Measurements from ENCODE around the gene CARM1. TPM values are rescaled to one million over a fixed set of nuclear protein-coding genes. Genes with fewer than 3 reads are reported as not detected.
"Not testable (repeated sequence)": the region's sequence is repeated elsewhere in the genome, so short reads cannot be mapped to it uniquely, and the experiment has no call there.

CARM1 gene
- total RNA-seq, 2 donors from 2014 or later: 14.5 to 54.4 TPM

DNA sequence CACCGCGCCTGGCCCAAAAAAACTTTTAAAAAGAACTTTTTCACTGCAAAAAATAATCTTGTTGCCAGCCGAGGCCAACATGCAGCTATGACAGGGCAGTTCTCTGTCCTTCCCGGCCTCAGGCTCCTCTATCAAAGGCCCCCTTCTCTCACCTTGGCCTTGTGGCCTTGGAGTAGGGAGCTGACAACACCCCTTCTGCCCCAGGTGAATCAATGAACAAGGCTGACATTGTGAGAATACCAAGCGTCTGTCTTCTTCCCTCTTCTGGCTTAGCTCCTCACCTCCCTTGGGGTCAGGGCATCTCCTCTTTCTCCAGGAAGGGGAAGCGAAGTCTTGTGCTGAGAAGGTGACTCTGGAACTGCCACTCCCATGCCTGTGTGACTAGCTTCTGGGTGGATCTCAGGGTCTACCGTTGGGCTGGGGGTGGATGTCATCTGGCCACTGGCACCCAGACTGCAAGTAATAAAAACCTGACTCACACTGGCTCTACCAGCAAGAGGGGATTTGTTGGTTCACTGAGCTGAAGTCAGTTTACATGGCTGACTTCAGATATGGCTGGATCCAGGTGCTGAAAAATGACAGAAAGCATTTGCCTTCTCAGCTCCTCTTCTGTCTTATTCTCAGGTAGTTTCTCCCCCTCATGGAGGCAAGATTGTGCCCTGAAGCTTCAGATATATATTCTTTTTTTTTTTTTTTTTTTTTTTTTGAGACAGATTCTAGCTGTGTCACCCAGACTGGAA lies 16.8 kb upstream of the CARM1 start:
- intact Hi-C loops (cut with DNase I): no loop called here
- Histone ChIP-seq H3K4me1 (replicated peaks) (no peaks in the 10 kb centered on the region), H3K4me3 (no peak overlapping the region), H3K36me3 (no peaks in the 10 kb centered on the region), H3K9me3 (no peaks in the 10 kb centered on the region), H3K27me3 (replicated peaks; ENCODE audit: insufficient read depth) (peaks cover 2% of the 10 kb centered on the region), H3K27ac (no peak overlapping the region)
- no peak for DNase-seq (ENCODE audit: low spot score)
- TF ChIP-seq POLR2AphosphoS5 (IDR thresholded peaks at IDR 0.05) (no peak), POLR2A (IDR thresholded peaks at IDR 0.05) (no peak)
- TF ChIP-seq, protein P1, sequence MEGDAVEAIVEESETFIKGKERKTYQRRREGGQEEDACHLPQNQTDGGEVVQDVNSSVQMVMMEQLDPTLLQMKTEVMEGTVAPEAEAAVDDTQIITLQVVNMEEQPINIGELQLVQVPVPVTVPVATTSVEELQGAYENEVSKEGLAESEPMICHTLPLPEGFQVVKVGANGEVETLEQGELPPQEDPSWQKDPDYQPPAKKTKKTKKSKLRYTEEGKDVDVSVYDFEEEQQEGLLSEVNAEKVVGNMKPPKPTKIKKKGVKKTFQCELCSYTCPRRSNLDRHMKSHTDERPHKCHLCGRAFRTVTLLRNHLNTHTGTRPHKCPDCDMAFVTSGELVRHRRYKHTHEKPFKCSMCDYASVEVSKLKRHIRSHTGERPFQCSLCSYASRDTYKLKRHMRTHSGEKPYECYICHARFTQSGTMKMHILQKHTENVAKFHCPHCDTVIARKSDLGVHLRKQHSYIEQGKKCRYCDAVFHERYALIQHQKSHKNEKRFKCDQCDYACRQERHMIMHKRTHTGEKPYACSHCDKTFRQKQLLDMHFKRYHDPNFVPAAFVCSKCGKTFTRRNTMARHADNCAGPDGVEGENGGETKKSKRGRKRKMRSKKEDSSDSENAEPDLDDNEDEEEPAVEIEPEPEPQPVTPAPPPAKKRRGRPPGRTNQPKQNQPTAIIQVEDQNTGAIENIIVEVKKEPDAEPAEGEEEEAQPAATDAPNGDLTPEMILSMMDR (IDR thresholded peaks at IDR 0.05): no peak
- WGBS: 74% methylated on average over 7 of the region's 7 CpGs

DNA sequence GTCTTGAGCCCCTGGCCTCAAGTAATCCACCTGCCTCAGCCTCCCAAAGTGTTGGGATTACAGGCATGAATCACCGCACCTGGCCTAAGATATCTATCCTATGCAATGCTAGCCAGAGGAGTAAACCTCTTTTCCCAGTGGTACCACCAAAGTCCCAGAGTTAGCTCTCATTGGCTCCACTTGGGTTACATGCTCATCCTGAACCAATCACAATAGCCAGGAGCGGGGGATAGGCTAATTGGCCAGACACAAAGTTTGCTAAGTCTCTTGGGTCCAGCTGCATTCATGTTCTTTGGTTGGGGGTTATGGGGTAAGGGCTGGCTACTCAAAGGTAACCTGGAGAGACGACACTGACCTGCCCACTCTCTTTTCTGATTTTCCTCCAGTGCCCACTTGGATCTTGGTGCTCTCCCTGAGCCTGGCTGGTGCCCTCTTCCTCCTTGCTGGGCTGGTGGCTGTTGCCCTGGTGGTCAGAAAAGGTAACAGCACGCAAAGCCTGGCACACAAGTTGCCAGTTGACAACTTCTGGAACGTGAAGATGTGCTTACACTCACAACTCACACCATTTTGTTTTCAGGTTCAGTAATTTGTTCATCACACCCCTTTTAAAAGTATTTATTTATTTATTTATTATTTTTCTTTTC lies 15.4 kb upstream of the CARM1 start:
- H3K4me1 ChIP-seq (replicated peaks): no peaks in the 10 kb centered on the region
- no peaks in the 10 kb centered on the region for H3K9me3 ChIP-seq
- 65% methylated on average over 5 of the region's 5 CpGs for WGBS
- H3K4me3 ChIP-seq: no peak overlapping the region
- no peaks in the 10 kb centered on the region for H3K27me3 ChIP-seq (replicated peaks; ENCODE audit: insufficient read depth)
- H3K36me3 ChIP-seq: no peaks in the 10 kb centered on the region
- DNase-seq (ENCODE audit: low spot score): no peak
- TF ChIP-seq, protein P1 (IDR thresholded peaks at IDR 0.05): peak in 2 of 4 experiments; percentile 19 to 39
- TF ChIP-seq POLR2AphosphoS5 (IDR thresholded peaks at IDR 0.05): no peak
- intact Hi-C loops (cut with DNase I): no loop called here
- no peak overlapping the region for H3K27ac ChIP-seq

GRCh38 chr19:10856899-10857298 lies 14.5 kb upstream of the CARM1 start:
- DNase-seq (ENCODE audit: low spot score); H3K36me3 ChIP-seq; H3K4me3 ChIP-seq; intact Hi-C loops (cut with DNase I); H3K4me1 ChIP-seq (replicated peaks); H3K27ac ChIP-seq; H3K9me3 ChIP-seq; H3K27me3 ChIP-seq (replicated peaks; ENCODE audit: insufficient read depth): not testable (repeated sequence)
- WGBS: 100% methylated on average over 1 of the region's 1 CpG

DNA sequence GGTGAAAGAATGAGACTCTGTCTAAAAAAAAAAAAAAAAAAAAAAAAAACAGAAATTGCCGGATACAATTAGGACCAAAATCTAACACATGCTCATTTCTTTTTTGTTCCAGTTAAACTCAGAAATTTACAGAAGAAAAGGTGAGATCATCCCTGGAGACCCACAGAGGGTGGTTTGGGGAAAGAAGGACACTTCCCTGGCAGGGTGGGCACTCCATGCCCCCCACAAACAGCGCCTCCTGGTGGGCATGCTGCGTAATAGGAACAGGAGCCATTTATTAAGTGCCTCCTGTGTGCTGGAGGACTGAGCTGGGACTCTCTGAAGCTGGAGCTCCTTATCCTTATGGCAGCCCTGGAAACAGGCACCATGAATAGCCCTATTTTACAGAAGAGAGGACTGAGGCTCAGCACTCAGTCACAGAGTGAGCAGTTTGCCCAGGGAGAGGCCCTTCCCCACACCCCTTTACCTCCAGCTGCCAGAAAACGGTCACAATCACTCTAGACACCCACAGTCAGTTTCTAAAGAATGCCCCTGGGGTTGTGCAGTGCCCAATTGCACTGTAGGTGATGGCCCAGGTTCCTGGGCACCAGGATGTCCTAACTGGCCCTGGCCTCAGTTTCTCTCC lies 13.0 kb upstream of the CARM1 start:
- H3K9me3 ChIP-seq: no peaks in the 10 kb centered on the region
- WGBS: 42% methylated on average over 4 of the region's 4 CpGs
- H3K27me3 ChIP-seq (replicated peaks; ENCODE audit: insufficient read depth): no peaks in the 10 kb centered on the region
- H3K4me3 ChIP-seq: no peak overlapping the region
- no peaks in the 10 kb centered on the region for H3K36me3 ChIP-seq
- H3K27ac ChIP-seq: no peak overlapping the region
- no peaks in the 10 kb centered on the region for H3K4me1 ChIP-seq (replicated peaks)
- DNase-seq (ENCODE audit: low spot score): no peak
- TF ChIP-seq POLR2AphosphoS5 (IDR thresholded peaks at IDR 0.05) (no peak), POLR2A (IDR thresholded peaks at IDR 0.05) (no peak)
- TF ChIP-seq, protein P1 (IDR thresholded peaks at IDR 0.05): peak in 3 of 4 experiments; percentile 15 to 31 (median 30)
- intact Hi-C loops (cut with DNase I): no loop called here

DNA sequence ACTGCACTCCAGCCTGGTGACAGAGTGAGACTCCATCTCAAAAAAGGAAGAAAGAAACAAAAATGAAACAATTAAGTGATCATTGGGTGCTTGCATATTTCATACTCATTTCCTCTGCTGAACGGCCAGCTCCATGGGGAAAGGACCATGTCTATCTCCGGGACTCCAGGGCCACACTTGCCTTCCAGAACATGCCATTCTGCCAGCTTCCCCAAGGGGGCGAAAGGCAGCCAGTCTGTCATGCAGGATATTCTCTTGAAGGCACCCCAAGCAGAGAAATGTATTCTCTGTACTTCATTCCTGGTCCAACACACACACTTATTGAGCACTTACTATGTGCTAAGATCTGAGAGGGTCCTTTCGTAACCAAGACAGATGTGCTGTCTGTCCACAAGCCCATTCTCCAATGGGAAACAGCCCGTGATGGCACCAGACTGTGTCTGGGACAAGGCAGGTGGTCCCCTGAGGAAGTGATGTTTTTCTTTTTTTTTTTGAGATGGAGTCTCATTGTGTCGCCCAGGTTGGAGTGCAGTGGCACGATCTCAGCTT lies 10.2 kb upstream of the CARM1 start:
- Histone ChIP-seq H3K27ac (no peak overlapping the region), H3K4me3 (no peak overlapping the region), H3K4me1 (replicated peaks) (no peaks in the 10 kb centered on the region), H3K36me3 (no peaks in the 10 kb centered on the region), H3K27me3 (replicated peaks; ENCODE audit: insufficient read depth) (no peaks in the 10 kb centered on the region), H3K9me3 (no peaks in the 10 kb centered on the region)
- 73% methylated on average over 7 of the region's 7 CpGs for WGBS
- no peak for DNase-seq (ENCODE audit: low spot score)
- no peak for TF ChIP-seq POLR2A (IDR thresholded peaks at IDR 0.05)
- TF ChIP-seq, protein P1 (IDR thresholded peaks at IDR 0.05): peak in 1 of 4 experiments; percentile 34
- intact Hi-C loops (cut with DNase I): loop anchor here (5.0 kb wide), 1 partner anchor 144 kb away; the partner anchor contains the start of gene DNM2

Measured in prostate gland (tissue), 2 donors.